MCF 10A (cell line): ENCODE data around the gene SLC6A2. TPM values are rescaled to one million over a fixed set of nuclear protein-coding genes. Genes with fewer than 3 reads are reported as not detected.

Experiments
- BruUV-seq: library from RNA; stranded (reverse); fragments of 400-500 nt; replicated peaks from 2 replicates; lab custom pipeline; 2021; lab: Mats Ljungman, UMichigan
- CTCF ChIA-PET: fragments of 300-600 bp; sonication (Branson Sonifier 250); formaldehyde crosslinking; extraction: SDS; loops from one replicate; lab custom pipeline; 2021; ENCODE audit warnings: antibody characterized with exemption, inconsistent platforms; lab: Yijun Ruan, JAX
- POLR2A ChIA-PET: fragments of 300-600, 350-650 bp; sonication (Branson Sonifier 250); formaldehyde crosslinking; extraction: SDS; loops from one replicate; lab custom pipeline; 2020; ENCODE audit warnings: antibody characterized with exemption, inconsistent platforms; lab: Yijun Ruan, JAX
- DNase-seq: peaks from one replicate; pipeline ENCODE4 v3.0.0-alpha.2; 2018; ENCODE audit not compliant: unreplicated experiment
- H3K27ac Mint-ChIP-seq: one replicate; pipeline ENCODE4 v1.8.0; 2022; ENCODE audit warnings: mild to moderate bottlenecking, low read depth, mixed read lengths; ENCODE audit not compliant: unreplicated experiment
- H3K27me3 Mint-ChIP-seq: one replicate; pipeline ENCODE4 v1.8.0; 2022; ENCODE audit warnings: mixed read lengths; ENCODE audit not compliant: insufficient read depth, unreplicated experiment
- H3K36me3 Mint-ChIP-seq: one replicate; pipeline ENCODE4 v1.8.0; 2022; ENCODE audit warnings: mild to moderate bottlenecking, moderate library complexity, mixed read lengths; ENCODE audit not compliant: insufficient read depth, unreplicated experiment
- H3K4me1 Mint-ChIP-seq: one replicate; pipeline ENCODE4 v1.8.0; 2022; ENCODE audit warnings: mixed read lengths; ENCODE audit not compliant: insufficient read depth, unreplicated experiment
- H3K4me3 Mint-ChIP-seq: one replicate; pipeline ENCODE4 v1.8.0; 2022; ENCODE audit warnings: mild to moderate bottlenecking, moderate library complexity, mixed read lengths; ENCODE audit not compliant: unreplicated experiment
- H3K9me3 Mint-ChIP-seq: one replicate; pipeline ENCODE4 v1.8.0; 2022; ENCODE audit warnings: mixed read lengths; ENCODE audit not compliant: unreplicated experiment
- intact Hi-C: fragments of 100-400 bp; cut with micrococcal nuclease; formaldehyde crosslinking; loops from 2 replicates; pipeline ENCODE4 v1.14.1; 2022
- total RNA-seq: library from RNA; stranded (reverse); gene quantifications from 2 replicates; pipeline ENCODE4 v1.2.3, GENCODE V29; 2022
- TF ChIP-seq, protein P1 (sequence below): fragments of 200-600 bp; IDR thresholded peaks from one replicate; pipeline ENCODE4 v1.8.0; 2022; ENCODE audit warnings: antibody characterized with exemption, mild to moderate bottlenecking; ENCODE audit not compliant: unreplicated experiment

The SLC6A2 gene
- total RNA-seq, 1 experiment from 2014 or later: not detected

DNA sequence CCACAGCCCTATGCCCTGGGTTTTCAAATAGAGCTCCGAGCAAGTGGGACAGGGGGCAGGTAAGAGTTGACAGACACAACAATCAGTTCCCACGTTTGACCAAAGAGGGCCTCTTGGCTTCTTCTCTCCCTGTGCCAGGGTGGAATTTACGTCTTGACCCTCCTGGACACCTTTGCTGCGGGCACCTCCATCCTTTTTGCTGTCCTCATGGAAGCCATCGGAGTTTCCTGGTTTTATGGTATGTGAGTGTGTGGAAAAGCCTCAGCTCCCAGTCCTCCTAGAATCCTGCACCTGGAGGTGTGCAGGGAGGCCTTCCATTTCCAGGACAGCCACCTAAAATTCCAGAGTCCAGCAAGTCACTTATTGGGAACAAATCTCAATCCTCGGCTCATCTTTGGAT is 42.5 kb downstream of the SLC6A2 start:
- no peak for DNase-seq
- BruUV-seq: no TSS peak
- Mint-ChIP-seq H3K27ac (no peak overlapping the region), H3K4me3 (no peak overlapping the region), H3K27me3 (no peaks in the 10 kb centered on the region), H3K4me1 (no peaks in the 10 kb centered on the region), H3K9me3 (no peaks in the 10 kb centered on the region), H3K36me3 (no peaks in the 10 kb centered on the region)
- ChIA-PET POLR2A (interaction anchor here (0.5 to 1.1 kb wide), 2 partner anchors 12 to 15 kb away, joined by 3 read pairs; no protein-coding TSS in a partner anchor), CTCF (interaction anchor here (0.6 to 21.6 kb wide), 4 partner anchors 144 to 233 kb away, joined by 4 to 619 read pairs (median 4); no protein-coding TSS in a partner anchor)
- TF ChIP-seq, protein P1, sequence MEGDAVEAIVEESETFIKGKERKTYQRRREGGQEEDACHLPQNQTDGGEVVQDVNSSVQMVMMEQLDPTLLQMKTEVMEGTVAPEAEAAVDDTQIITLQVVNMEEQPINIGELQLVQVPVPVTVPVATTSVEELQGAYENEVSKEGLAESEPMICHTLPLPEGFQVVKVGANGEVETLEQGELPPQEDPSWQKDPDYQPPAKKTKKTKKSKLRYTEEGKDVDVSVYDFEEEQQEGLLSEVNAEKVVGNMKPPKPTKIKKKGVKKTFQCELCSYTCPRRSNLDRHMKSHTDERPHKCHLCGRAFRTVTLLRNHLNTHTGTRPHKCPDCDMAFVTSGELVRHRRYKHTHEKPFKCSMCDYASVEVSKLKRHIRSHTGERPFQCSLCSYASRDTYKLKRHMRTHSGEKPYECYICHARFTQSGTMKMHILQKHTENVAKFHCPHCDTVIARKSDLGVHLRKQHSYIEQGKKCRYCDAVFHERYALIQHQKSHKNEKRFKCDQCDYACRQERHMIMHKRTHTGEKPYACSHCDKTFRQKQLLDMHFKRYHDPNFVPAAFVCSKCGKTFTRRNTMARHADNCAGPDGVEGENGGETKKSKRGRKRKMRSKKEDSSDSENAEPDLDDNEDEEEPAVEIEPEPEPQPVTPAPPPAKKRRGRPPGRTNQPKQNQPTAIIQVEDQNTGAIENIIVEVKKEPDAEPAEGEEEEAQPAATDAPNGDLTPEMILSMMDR: no peak
- intact Hi-C loops: no loop called here

DNA sequence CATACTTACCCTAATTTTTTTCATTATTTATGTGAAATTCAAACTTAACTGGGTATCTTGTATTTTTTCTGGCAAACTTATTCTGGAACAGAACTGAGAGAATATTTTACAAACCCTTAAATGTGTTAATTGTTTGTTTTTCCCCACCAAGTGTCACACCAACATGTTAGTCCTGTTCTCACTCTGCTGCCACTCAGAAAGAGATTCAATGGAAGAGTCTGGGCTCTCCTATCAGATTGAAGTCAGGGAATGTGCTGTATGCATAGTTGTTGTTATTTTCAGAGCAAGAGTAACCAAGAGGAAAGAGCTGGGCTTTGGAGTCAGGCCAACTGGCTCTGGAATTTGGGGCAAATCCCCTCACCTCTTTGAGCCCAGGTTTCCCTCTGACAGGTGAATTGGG is 43.2 kb downstream of the SLC6A2 start:
- Mint-ChIP-seq H3K4me3 (no peak overlapping the region), H3K4me1 (no peaks in the 10 kb centered on the region), H3K9me3 (no peaks in the 10 kb centered on the region), H3K27me3 (no peaks in the 10 kb centered on the region), H3K36me3 (no peaks in the 10 kb centered on the region), H3K27ac (no peak overlapping the region)
- BruUV-seq: no TSS peak
- POLR2A ChIA-PET: interaction anchor here (1.1 kb wide), 1 partner anchor 12 kb away, joined by 3 read pairs; no protein-coding TSS in a partner anchor
- intact Hi-C loops: no loop called here
- no peak for DNase-seq
- CTCF ChIA-PET: interaction anchor here (1.0 to 21.6 kb wide), 2 partner anchors 145 to 233 kb away, joined by 3 to 619 read pairs; no protein-coding TSS in a partner anchor
- TF ChIP-seq, protein P1: no peak

DNA sequence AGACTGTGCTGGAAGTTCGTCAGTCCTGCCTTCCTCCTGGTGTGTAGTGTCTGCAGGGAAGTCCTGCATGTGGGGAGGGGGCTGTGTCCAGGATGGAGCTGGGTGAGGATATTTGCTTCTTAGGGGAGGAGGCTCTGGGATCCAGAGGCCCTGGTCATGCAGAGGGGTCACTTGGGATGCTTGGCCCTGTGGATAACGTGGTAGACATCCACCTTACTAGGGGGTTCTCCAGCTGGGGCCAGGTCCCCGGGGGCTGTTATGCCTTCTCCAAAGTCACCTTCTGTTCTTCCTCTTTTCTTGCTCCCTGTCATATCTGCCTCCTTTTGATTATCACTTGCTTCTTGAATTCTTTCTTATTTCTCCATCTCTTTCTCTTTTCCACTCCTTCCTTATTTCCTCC is 43.8 kb downstream of the SLC6A2 start:
- ChIA-PET POLR2A (no interaction called here), CTCF (interaction anchor here (0.6 to 21.6 kb wide), 4 partner anchors 46 to 234 kb away, joined by 3 to 619 read pairs (median 3); no protein-coding TSS in a partner anchor)
- no TSS peak for BruUV-seq
- Mint-ChIP-seq H3K4me1 (no peaks in the 10 kb centered on the region), H3K36me3 (no peaks in the 10 kb centered on the region), H3K27ac (no peak overlapping the region), H3K9me3 (no peaks in the 10 kb centered on the region), H3K4me3 (no peak overlapping the region), H3K27me3 (no peaks in the 10 kb centered on the region)
- TF ChIP-seq, protein P1: no peak
- DNase-seq: no peak
- intact Hi-C loops: no loop called here

DNA sequence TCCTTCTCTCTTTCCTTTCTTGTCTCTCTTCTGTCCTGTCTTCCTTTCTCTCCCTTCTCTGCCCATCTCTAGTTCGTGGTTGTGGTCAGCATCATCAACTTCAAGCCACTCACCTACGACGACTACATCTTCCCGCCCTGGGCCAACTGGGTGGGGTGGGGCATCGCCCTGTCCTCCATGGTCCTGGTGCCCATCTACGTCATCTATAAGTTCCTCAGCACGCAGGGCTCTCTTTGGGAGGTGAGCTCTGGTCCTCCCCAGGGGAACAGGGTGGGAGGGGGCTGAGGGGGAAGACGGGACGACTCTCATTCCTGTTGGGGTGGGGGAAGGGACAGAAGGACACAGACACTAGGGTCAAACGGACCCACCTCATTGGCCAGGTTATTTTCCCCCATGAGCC is 44.3 kb downstream of the SLC6A2 start:
- no peak for DNase-seq
- no peak overlapping the region for H3K27ac Mint-ChIP-seq
- no peaks in the 10 kb centered on the region for H3K9me3 Mint-ChIP-seq
- POLR2A ChIA-PET: no interaction called here
- no peak overlapping the region for H3K4me3 Mint-ChIP-seq
- no peaks in the 10 kb centered on the region for H3K27me3 Mint-ChIP-seq
- CTCF ChIA-PET: interaction anchor here (0.6 to 21.6 kb wide), 6 partner anchors 46 to 248 kb away, joined by 3 to 619 read pairs (median 3); no protein-coding TSS in a partner anchor
- no peaks in the 10 kb centered on the region for H3K36me3 Mint-ChIP-seq
- intact Hi-C loops: no loop called here
- no TSS peak for BruUV-seq
- H3K4me1 Mint-ChIP-seq: no peaks in the 10 kb centered on the region
- TF ChIP-seq, protein P1: no peak
